GM18507 (cell line): Measurements from ENCODE around the gene DIABLO.
"Not testable (repeated sequence)": the region's sequence is repeated elsewhere in the genome, so short reads cannot be mapped to it uniquely, and the experiment has no call there.

ENCODE experiments used
- DNase-seq: peaks from one replicate; pipeline ENCODE4 v3.0.0; 2011; ENCODE audit warnings: low read depth; ENCODE audit not compliant: insufficient read length; ENCODE audit errors: extremely low spot score
- FAIRE-seq: peaks from 2 replicates; lab custom pipeline; 2011; peaks lifted over from hg19 to GRCh38; lab: Jason Lieb, UNC

The DIABLO gene

DNA sequence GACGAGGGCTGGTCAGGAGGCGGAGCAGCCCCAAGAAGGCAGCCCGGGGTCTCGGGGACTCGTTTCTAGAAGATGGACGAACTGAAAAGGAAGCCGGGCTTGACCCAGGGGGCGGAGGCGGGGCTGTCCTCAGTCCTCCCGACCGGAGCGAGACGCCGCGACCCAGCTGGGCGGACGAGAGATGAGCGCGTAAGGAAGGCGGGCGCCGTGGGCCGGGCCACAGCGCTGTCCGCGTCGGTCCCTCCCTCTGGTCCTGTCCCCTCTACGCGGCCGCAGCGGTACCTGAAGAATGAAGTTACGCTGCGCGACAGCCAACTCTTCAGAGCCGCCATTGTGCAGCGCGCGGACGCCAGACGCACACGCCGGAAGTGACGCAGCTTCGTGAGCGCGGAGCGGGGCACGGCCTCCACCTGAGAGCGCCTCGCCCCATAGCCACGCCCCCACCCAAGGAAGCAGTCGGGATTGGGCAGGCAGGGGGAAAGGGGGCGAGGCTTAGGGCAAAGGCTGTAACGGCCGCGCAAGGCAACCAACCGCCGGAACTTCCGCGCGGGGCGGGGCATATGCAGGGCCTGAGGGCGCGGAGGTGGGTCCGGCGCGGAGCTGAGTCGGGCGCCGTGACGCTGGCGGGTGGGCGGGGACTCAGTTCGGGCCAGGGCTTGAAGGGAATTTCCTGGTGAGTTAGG is at the start of gene DIABLO:
DIABLO (minus strand) TSS at position 370 of the 683 bp plus-strand sequence; CDS start at position 332, 38 bp downstream.
- DNase-seq (peak; percentile 93), FAIRE-seq (peak; percentile 100)

DNA sequence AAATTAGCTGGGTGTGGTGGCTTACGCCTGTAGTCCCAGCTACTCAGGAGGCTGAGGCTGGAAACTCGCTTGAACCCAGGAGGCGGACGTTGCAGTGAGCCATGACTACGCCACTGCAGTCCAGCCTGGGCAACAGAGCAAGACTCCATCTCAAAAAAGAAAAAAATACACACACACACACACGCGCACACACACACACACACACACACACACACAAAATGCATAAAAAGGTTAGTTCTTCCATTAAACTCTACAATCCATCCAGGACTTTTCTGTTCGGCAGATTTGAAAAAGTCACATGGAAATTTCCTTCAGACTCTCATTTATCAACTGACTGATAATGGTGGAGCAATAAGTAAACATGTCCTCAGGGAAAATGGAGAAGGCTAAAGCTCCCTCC is 49.6 kb upstream of the DIABLO start:
- FAIRE-seq = no peak
- DNase-seq = no peak

DNA sequence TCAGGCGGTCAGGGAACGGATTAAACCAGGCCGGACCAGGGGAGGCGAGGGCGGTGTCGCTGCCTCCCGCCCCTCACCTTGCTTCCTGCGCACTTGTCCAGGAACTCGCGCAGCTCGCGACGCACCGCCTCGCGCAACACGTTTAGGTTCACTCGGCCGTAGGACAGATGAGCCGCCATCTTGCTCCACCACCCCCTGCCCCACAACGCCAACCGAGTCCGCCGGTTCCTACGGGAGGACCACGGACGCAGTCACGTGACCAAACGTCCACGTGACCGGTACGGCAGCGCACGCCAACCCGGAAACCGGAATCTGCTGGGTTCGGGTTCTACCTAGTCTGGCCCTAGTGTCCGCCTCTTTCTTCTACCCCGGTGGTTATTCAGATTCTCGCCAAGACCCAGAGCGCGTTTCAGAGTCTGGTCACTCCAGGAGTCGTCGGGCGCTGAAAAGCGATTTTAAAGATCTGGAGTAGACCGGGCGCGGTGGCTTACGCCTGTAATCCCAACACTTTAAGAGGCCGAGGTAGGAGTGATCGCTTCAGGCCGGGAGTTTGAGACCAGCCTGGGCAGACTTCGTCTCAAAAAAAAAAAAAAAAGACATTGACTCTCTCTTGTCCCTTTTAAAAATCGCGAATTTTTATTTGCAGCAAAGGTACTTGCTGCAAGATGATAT is 40.5 kb upstream of the DIABLO start, which contains the start of gene VPS33A:
VPS33A (minus strand) TSS at position 265 of the 672 bp plus-strand sequence; CDS start at position 179, 86 bp downstream.
- DNase-seq = peak; percentile 93
- peak; percentile 95 for FAIRE-seq

DNA sequence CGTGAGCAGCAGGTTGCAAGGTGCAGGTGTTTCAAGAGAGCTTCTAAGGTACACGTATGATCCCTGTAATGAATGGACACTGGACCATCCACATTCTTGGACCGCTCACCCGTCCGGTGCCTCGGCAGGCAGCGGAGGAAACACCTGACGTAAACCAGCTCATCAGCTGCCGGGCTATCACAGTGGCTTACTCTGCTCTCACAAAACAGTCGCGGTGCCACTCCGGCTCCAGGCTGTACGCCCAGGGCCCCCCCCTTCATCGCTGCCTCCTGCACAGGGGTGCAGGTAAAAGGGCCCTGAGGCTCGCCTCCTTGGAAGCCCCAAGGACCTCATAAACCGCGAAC is 40.0 kb upstream of the DIABLO start:
- no peak for FAIRE-seq
- DNase-seq = no peak

DNA sequence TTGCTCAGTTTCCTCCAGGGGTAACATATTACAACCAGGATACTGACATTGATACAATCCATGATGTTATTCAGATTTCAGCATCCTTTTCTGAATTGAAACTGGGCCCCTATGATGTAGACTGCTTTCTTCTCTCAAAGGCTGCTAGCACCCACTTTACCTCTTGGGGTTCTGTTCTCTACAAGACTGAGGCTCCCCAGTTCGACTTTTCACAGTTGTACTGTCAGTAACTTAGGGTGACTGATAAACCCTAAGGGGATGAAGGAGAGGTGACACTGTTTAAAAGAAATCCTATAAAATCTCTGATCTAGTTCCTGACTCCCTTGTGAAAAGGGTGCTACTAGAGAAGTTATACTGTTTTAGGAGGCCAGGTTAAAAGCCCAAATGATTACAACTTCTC is 39.6 kb upstream of the DIABLO start:
- FAIRE-seq = no peak

DNA sequence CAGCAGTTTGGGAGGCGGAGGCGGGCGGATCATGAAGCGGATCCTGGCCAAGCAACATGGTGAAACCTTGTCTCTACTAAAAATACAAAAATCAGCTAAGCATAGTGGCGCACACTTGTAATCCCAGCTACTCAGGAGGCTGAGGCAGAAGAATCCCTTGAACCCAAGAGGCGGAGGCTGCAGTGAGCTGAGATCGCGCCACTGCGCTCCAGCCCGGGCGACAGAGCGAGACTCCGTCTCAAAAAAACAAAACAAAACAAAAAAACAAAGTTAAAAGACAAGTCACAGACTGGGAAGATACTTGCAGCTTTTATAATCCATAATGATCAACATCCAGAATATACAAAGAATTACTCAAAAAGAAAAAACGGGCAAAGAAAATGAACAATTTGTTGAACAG is 34.9 kb upstream of the DIABLO start:
- DNase-seq, FAIRE-seq: not testable (repeated sequence)

More for the DNA sequence above, 39.6 kb upstream of the DIABLO start:
- no peak for DNase-seq

DNA sequence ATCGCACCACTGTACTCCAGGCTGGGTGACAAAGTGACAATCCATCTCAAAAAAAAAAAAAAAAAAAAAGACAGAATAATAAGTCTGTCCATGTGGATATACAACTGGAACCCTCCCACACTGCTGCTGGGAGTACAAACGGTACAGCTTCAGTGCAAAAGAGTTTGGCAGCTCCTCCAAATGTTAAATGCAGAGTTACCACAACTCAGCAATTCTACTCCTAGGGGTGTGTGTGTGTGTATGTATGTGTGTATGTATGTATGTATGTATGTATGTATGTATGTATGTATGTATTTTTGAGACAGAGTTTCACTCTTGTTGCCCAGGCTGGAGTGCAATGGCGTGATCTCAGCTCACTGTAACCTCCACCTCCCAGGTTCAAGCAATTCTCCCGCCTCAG is 33.1 kb upstream of the DIABLO start:
- FAIRE-seq = not testable (repeated sequence)

DNA sequence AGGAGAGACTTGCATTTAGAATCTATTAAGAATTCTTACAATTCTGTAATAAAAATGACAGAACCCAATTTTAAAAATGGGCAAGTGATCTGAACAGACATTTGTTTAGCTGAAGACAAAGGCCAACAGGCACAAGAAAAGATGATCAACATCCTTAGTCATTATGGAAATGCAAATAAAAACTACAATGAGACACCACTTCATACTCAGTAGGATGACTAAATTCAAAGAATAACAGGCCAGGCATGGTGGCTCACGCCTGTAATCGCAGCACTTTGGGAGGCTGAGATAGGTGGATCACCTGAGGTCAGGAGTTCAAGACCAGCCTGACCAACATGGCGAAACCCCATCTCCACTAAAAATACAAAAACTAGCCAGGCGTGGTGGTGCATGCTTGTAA is 32.6 kb upstream of the DIABLO start:
- FAIRE-seq = not testable (repeated sequence)

More for the DNA sequence above, 33.1 kb upstream of the DIABLO start:
- not testable (repeated sequence) for DNase-seq

DNA sequence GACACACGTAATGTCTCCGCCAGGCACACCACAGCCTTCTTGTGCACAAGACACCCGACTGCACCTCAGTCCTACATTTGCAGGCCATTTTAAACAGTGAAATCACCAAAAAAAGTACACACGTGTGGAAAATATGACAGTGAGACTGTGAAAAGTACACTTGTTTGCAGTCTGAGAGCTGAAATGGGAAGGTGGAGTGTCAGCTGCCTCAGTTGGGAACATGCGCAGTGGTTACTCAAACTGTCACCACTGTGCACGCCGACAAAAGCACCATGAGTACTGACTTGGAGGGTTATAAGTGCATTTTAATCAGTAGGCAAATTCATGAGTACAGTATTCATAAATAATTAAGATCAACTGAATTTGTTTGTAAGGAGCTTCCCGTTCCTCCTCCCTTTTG is 24.7 kb upstream of the DIABLO start:
- DNase-seq (no peak), FAIRE-seq (no peak)

More for the DNA sequence above, 32.6 kb upstream of the DIABLO start:
- not testable (repeated sequence) for DNase-seq

DNA sequence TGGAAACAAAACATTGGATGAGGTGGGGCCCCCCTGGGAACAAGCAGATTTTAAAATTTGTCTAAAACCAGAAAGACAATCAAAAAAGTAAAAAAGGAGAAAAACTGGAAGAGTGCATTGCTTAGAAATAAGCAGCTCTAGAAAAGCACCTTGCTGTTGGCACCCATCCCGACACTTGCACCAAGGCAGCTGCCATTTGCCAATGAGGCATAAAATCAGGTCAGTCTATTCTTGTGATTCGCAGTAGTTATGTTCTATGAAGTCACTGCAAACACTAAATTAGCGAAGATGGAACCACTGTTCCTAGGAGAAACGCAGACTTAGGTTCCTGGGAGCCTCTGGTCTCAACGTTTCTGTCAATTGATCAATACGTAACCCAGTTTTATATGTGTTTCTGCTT is 24.2 kb upstream of the DIABLO start:
- DNase-seq (no peak), FAIRE-seq (no peak)

DNA sequence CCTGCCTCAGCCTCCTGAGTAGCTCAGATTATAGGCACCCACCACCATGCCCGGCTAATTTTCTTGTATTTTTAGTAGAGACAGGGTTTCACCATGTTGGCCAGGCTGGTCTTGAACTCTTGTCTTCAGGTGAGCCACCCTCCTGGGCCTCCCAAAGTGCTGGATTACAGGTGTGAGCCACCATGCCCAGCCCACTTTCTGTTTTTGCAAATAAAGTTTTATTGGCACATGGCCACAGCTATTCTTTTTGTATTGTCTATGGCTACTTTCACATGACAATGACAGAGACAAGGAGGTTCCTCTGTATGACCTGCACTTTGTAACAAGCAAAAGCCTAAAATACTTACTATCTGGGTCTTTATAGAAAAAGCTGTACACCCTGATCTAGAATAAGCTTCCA is 19.7 kb upstream of the DIABLO start:
- DNase-seq (no peak), FAIRE-seq (no peak)

DNA sequence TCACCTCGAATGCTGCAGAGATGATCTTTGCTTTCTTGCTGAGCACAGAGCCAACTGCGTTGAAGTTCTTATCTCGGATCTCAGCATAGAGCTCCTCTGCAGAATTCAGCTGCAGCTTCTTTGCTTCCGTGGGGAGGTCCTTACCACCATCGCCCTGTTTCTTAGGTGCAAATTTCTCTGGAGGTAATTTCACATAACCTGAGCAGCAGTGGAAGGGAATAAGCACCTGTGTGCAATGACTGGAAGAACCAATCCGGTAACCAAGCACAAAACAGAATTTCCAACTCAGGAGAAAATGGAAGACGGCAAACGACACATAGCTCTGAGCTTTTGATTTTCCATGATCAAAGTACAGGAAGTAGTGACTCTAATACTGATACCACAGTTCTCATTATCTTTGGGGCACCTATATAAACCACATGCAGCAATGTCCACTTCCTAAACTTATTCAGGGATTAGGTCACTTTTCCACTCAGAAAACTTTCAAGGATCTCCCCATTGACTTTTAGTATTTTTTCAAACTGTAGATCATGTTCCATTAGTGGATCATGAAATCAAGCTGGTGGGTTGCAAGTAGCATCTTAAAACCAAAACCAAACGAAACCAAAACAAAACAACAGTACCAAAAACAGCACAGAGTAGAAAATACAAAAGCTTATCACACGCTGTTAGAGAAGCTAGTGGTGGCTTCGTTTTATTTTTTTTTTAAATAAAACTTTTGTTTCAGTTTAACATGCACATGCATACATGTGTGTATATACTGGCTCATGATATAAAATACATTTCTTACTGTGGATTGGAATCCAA is 18.9 kb upstream of the DIABLO start:
- DNase-seq (no peak), FAIRE-seq (no peak)

DNA sequence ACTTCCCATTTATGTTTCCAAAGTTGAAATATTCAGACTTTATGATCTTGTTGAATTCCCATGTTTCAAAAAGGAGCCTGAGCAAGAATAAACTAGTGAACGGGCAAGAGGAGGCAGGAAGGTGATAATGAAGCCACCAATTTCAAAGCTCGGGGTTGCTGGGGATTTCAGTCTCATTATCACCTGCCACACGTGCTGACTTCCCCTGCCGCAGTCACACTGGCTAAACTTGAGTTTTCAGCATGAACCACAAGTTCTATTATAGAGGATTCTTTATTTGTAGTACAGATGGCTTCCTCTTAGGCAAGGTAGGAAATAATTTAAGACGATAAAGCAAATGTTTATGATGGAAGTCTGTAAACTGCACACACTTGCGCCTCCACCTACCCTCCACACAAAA is 18.1 kb upstream of the DIABLO start:
- FAIRE-seq = no peak
- DNase-seq = no peak

DNA sequence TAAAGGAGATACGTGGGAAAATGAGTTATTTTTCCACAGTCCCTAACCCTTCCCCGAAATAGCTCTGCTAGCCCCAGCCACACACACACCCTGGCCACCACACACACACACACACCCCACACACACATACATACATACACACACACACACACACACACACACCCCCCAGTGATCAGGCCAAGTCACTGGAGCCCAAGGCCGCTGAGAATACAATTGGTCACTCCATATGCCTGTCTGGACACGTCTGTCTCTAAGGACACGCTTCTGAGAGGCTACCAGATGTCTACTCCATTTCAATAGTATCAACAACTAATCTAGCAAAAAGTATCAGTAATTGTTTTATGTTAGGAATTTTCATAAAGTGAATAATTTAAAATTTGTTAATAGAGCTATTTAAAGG is 13.0 kb upstream of the DIABLO start:
- FAIRE-seq (no peak), DNase-seq (no peak)

DNA sequence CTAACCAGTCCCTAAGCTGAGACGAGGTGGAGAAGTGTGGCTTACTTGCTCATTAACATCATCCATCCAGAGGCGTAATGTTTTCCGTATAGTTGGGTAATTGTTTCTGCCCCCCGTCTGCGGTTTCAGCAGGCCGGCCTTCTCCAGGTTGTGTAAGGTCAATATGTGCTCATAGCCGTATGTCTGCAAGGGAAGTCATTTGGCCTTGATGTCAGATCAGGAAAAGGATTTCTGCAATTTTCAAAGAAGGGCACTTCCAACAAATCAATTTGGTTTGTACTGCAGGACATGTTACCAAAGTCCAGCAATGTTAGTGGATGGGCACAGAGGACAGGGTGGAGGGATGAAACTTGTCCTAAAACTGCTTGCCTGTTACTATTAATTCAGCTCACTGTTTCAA is 9.9 kb upstream of the DIABLO start:
- DNase-seq = no peak
- FAIRE-seq = no peak

DNA sequence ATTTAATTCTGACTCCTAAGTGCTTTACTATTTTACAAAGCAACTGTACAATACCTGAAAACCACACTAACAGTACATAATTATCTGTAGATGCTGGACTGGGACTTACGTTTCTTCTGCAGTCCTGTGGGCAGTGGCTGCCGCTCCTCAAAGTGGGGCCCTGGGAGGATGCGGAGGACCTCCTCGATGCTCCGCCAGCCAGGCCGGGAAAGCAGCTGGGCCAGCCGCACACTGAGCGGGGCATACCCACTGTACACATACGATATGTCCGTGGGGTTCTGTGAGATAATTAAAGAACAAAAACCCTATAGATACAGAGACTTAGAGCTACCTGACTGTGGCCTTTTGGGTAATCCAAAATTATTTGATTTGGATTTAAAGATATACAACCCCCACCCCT is 6.8 kb upstream of the DIABLO start:
- no peak for DNase-seq
- no peak for FAIRE-seq

DNA sequence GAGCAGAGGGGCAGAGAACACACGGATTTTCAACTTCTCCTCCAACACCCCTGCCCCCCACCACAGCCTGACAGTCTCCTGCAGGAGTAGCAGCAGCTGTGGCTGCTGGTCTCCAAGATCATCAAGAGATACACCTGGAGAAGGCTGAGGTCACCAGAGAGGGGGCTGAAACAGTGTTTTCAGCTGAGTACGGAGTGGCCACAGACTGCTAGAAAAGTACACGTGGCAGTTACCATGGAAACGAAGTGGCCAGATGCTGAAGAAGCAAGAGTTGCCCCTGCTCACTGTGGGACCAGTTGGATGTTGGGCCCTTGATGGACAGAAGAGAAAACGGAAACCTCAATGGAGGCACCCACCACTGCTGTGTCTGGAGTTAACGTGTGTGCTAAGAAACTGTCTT is 4.9 kb upstream of the DIABLO start:
- FAIRE-seq = no peak
- DNase-seq = no peak

DNA sequence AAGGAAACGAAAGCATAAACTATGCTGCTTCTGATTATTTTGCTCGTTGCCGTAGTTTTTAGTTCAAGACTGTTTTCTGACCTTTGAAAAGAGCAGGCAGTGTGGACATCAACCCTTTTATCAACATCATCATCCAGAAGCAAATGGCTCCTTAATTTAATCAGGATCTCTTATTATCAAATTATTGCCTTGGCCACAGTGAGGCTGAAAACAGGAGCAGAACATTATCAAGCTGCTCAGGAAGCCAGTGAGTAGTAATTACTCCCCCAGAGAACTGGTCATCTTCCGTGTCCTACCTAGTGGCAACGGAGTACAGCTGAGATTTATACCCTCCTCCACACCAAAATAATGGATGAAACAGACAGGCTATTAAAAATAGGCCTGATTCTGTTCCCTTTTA is 2.2 kb upstream of the DIABLO start:
- no peak for FAIRE-seq

DNA sequence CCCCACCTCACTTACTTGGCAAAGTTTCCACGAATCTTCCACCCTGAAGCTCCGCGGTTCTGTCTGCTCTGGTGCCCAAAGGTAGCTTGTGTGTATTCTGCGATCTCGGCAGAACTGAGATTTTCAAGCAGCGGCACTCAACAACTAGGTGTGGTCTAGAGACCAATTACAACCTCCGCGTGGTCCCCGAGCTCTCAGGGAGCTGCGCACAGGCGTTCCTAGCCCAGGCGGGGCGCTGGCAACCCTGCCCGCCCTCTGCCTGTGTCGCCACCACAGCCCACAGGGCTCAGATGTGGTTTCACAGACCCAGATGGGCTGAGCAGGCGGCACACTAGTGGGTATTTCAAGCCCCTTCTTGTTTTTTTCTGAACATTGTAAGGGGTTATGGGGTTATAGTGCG is 1.5 kb upstream of the DIABLO start:
- FAIRE-seq (no peak), DNase-seq (no peak)

More for the DNA sequence above, 2.2 kb upstream of the DIABLO start:
- no peak for DNase-seq

DNA sequence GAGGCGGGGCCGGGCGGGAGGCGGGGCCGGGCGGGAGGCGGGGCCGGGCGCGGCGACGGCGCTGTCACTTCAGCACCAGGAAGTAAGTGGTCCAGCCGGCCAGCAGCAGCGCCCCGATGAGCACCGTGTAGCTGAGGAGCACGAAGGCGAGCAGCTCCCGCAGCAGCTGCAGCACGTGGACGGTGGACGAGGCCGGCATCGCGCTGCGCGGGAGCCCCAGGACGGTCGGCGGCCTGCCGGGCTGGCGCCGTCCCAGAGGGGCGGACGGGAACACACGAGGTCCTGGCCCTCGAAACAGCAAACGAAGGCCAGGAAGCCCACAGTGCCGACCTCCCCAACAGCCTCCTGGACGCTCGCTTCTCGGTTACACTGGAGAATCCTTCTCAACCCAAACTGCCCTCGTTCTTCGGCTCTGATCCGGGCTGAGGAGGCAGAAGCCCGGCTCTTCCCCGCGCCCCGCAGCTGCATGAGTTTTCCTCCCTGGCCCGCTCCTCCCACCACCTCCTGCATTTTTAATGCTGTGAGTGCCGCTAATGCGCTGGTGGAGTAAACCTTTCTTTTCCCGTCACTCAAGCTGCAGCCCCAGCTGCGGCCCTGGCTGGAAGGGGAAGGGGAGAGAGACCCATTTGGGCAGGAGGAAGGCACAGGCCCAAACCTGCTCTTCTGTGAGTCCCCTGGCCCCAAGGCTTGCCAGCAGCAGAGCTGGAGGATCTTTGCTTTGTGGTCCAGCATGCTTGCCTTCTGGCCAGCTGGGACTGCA is 694 bp upstream of the DIABLO start:
- DNase-seq = no peak
- no peak for FAIRE-seq
